HUDEP-2 (cell line): ENCODE results near the gene MOB3B.

Experiments
- DNase-seq, 76 experiments: peaks; one replicate each; lab custom pipeline; 2025; ENCODE audit not compliant: unreplicated experiment in 76 of 76; lab: John Stamatoyannopoulos, UW

MOB3B gene

GRCh38 chr9:27372615-27373014 is 157.0 kb downstream of the MOB3B start:
- no peak for DNase-seq

GRCh38 chr9:27371382-27371781 is 158.2 kb downstream of the MOB3B start:
- DNase-seq, result no peak

GRCh38 chr9:27369591-27369990 is 160.0 kb downstream of the MOB3B start:
- DNase-seq, result no peak

- DNase-seq, result no peak
These were observed 161.2 kb downstream of the MOB3B start for GRCh38 chr9:27368316-27368985.

GRCh38 chr9:27367921-27368315 is 161.7 kb downstream of the MOB3B start:
- no peak for DNase-seq

GRCh38 chr9:27367175-27367798 is 162.3 kb downstream of the MOB3B start:
- no peak for DNase-seq

- DNase-seq, result no peak
These were observed 163.8 kb downstream of the MOB3B start for GRCh38 chr9:27365707-27366376.

GRCh38 chr9:27362447-27363210 is 167.0 kb downstream of the MOB3B start:
- no peak for DNase-seq

- DNase-seq, result peak in 8 of 76 experiments; percentile 5 to 14 (median 11)
These were observed 168.1 kb downstream of the MOB3B start for GRCh38 chr9:27361492-27361891.

- no peak for DNase-seq
These were observed 169.9 kb downstream of the MOB3B start for GRCh38 chr9:27359763-27360162.

GRCh38 chr9:27358007-27358406 is 171.6 kb downstream of the MOB3B start:
- no peak for DNase-seq

GRCh38 chr9:27356446-27356845 is 173.2 kb downstream of the MOB3B start:
- DNase-seq, result no peak

GRCh38 chr9:27355166-27355565 is 174.4 kb downstream of the MOB3B start:
- no peak for DNase-seq

GRCh38 chr9:27353474-27354229 is 176.0 kb downstream of the MOB3B start:
- DNase-seq, result peak in 1 of 76 experiments; percentile 2

- no peak for DNase-seq
These were observed 176.5 kb downstream of the MOB3B start for GRCh38 chr9:27353166-27353473.

GRCh38 chr9:27352457-27353165 is 177.0 kb downstream of the MOB3B start:
- DNase-seq, result no peak

- peak in 10 of 76 experiments; percentile 2 to 22 (median 12) for DNase-seq
These were observed 178.2 kb downstream of the MOB3B start for GRCh38 chr9:27351438-27351837.

- peak in 13 of 76 experiments; percentile 5 to 49 (median 12) for DNase-seq
These were observed 179.1 kb downstream of the MOB3B start for GRCh38 chr9:27350382-27350976.

- DNase-seq, result no peak
These were observed 179.9 kb downstream of the MOB3B start for GRCh38 chr9:27349698-27350080.
